Measurements from ENCODE around the gene GPR3.

Gene GPR3

GRCh38 chr1:27392096-27392777 is at the start of gene GPR3:
Gene GPR3 (plus strand): TSS chr1:27392622. CDS start chr1:27393799, 1,177 bp downstream.
- no peaks in the 10 kb centered on the region for H3K9me3 ChIP-seq (ENCODE audit: insufficient read depth, low read length, severe bottlenecking)
- H3K4me3 ChIP-seq (ENCODE audit: low read depth in 1 of 2, low read length in 2 of 2), result no peak within 1 kb of the TSS
- DNase-seq (no peak), ATAC-seq (ENCODE audit: insufficient read depth, low read depth) (no peak)
- no peak within 1 kb of the TSS for H3K9ac ChIP-seq (ENCODE audit: low read depth, low read length)
- no peak within 1 kb of the TSS for H2AFZ ChIP-seq (ENCODE audit: low read depth, low read length)
- H3K27me3 ChIP-seq (ENCODE audit: insufficient read depth, low read length, poor library complexity), result no peaks in the 10 kb centered on the region
- H3K36me3 ChIP-seq (ENCODE audit: insufficient read depth, low read length), result no peaks in the 10 kb centered on the region
- peaks cover 5% of the 10 kb centered on the region; the same call in 1 of the 2 replicates for H3K4me1 ChIP-seq (ENCODE audit: insufficient read depth, low read length)
- TF ChIP-seq, protein P1, sequence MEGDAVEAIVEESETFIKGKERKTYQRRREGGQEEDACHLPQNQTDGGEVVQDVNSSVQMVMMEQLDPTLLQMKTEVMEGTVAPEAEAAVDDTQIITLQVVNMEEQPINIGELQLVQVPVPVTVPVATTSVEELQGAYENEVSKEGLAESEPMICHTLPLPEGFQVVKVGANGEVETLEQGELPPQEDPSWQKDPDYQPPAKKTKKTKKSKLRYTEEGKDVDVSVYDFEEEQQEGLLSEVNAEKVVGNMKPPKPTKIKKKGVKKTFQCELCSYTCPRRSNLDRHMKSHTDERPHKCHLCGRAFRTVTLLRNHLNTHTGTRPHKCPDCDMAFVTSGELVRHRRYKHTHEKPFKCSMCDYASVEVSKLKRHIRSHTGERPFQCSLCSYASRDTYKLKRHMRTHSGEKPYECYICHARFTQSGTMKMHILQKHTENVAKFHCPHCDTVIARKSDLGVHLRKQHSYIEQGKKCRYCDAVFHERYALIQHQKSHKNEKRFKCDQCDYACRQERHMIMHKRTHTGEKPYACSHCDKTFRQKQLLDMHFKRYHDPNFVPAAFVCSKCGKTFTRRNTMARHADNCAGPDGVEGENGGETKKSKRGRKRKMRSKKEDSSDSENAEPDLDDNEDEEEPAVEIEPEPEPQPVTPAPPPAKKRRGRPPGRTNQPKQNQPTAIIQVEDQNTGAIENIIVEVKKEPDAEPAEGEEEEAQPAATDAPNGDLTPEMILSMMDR (IDR thresholded peaks at IDR 0.05; ENCODE audit: borderline replicate concordance, extremely low read depth, low read length, poor library complexity, severe bottlenecking), result peak; percentile 5
- TF ChIP-seq EZH2 (IDR thresholded peaks at IDR 0.05; ENCODE audit: borderline replicate concordance, low read depth, low read length, severe bottlenecking), result no peak
- H3K4me2 ChIP-seq (ENCODE audit: insufficient read depth, low read length), result no peak within 1 kb of the TSS
- no peak within 1 kb of the TSS for H3K27ac ChIP-seq (ENCODE audit: low read length)
- no peaks in the 10 kb centered on the region for H4K20me1 ChIP-seq (ENCODE audit: insufficient read depth, low read length)
- H3K79me2 ChIP-seq (ENCODE audit: insufficient read depth, low read length), result no peaks in the 10 kb centered on the region

GRCh38 chr1:27342778-27343638 is 49.4 kb upstream of the GPR3 start:
- H4K20me1 ChIP-seq (ENCODE audit: insufficient read depth, low read length), result no peaks in the 10 kb centered on the region
- peaks cover 4% of the 10 kb centered on the region; the same call in 1 of the 2 replicates for H3K36me3 ChIP-seq (ENCODE audit: insufficient read depth, low read length)
- H3K79me2 ChIP-seq (ENCODE audit: insufficient read depth, low read length), result no peaks in the 10 kb centered on the region
- 0 out of 2 replicates have a peak overlapping the region, but pooled peaks have one; percentile 30 for H3K27ac ChIP-seq (ENCODE audit: low read length)
- no peaks in the 10 kb centered on the region for H3K27me3 ChIP-seq (ENCODE audit: insufficient read depth, low read length, poor library complexity)
- H3K9ac ChIP-seq (ENCODE audit: low read depth, low read length), result no peak overlapping the region
- no peaks in the 10 kb centered on the region for H3K9me3 ChIP-seq (ENCODE audit: insufficient read depth, low read length, severe bottlenecking)
- peak overlapping the region; percentile 36; the same call in 1 of the 2 replicates for H2AFZ ChIP-seq (ENCODE audit: low read depth, low read length)
- no peak overlapping the region for H3K4me2 ChIP-seq (ENCODE audit: insufficient read depth, low read length)
- DNase-seq (peak; percentile 80), ATAC-seq (ENCODE audit: insufficient read depth, low read depth) (peak; percentile 81)
- peaks cover 9% of the 10 kb centered on the region for H3K4me1 ChIP-seq (ENCODE audit: insufficient read depth, low read length)
- no peak overlapping the region for H3K4me3 ChIP-seq (ENCODE audit: low read depth in 1 of 2, low read length in 2 of 2)
- TF ChIP-seq EZH2 (IDR thresholded peaks at IDR 0.05; ENCODE audit: borderline replicate concordance, low read depth, low read length, severe bottlenecking), result no peak
- TF ChIP-seq, protein P1 (IDR thresholded peaks at IDR 0.05; ENCODE audit: borderline replicate concordance, extremely low read depth, low read length, poor library complexity, severe bottlenecking), result no peak

DNA sequence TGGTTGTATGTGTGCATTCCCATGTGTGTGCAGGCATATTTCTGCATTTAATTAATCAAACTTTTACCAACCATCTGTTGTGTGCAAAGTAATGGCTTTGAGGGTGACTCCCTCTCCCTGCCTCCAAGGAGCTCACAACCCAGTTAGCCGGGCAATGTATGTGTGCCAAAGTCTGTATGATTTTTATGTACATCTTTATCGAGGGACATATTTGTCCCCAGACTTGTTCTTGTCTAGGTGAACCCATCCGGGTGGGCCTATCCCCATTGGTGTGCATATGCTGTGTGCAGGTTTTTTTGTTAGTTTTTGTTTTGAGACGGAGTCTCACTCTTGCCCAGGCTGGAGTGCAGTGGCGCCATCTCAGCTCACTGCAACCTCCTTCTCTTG is 48.8 kb upstream of the GPR3 start:
- H3K27ac ChIP-seq (ENCODE audit: low read length), result 0 out of 2 replicates have a peak overlapping the region, but pooled peaks have one; percentile 30
- H3K4me3 ChIP-seq (ENCODE audit: low read depth in 1 of 2, low read length in 2 of 2), result no peak overlapping the region
- ATAC-seq (ENCODE audit: insufficient read depth, low read depth), result no peak
- H3K27me3 ChIP-seq (ENCODE audit: insufficient read depth, low read length, poor library complexity), result no peaks in the 10 kb centered on the region
- no peaks in the 10 kb centered on the region for H4K20me1 ChIP-seq (ENCODE audit: insufficient read depth, low read length)
- DNase-seq, result no peak
- H3K4me2 ChIP-seq (ENCODE audit: insufficient read depth, low read length), result no peak overlapping the region
- H3K79me2 ChIP-seq (ENCODE audit: insufficient read depth, low read length), result no peaks in the 10 kb centered on the region
- H3K4me1 ChIP-seq (ENCODE audit: insufficient read depth, low read length), result peaks cover 9% of the 10 kb centered on the region
- H3K9me3 ChIP-seq (ENCODE audit: insufficient read depth, low read length, severe bottlenecking), result no peaks in the 10 kb centered on the region
- H2AFZ ChIP-seq (ENCODE audit: low read depth, low read length), result peak overlapping the region; percentile 36; the same call in 1 of the 2 replicates
- H3K36me3 ChIP-seq (ENCODE audit: insufficient read depth, low read length), result peaks cover under 1% of the 10 kb centered on the region; the same call in 1 of the 2 replicates
- TF ChIP-seq, protein P1 (IDR thresholded peaks at IDR 0.05; ENCODE audit: borderline replicate concordance, extremely low read depth, low read length, poor library complexity, severe bottlenecking), result no peak
- TF ChIP-seq EZH2 (IDR thresholded peaks at IDR 0.05; ENCODE audit: borderline replicate concordance, low read depth, low read length, severe bottlenecking), result no peak
- no peak overlapping the region for H3K9ac ChIP-seq (ENCODE audit: low read depth, low read length)
